Upper lobe of left lung (tissue), 6 donors: ENCODE results near the gene FCHO2. TPM values are rescaled to one million over a fixed set of nuclear protein-coding genes. Genes with fewer than 3 reads are reported as not detected.
A peak's percentile ranks its signal among the peaks of the same experiment; 100 is the strongest.

Source experiments
- ATAC-seq, 2 donors: fragments of 200-7000 bp; cut with Tn5 transposase; one replicate each; pipeline ENCODE4 v1.9.1; 2022; ENCODE audit warnings: mild to moderate bottlenecking in 2 of 2, moderate library complexity in 2 of 2; ENCODE audit not compliant: low FRiP score in 2 of 2
- DNase-seq, 2 donors: peaks; one replicate each; pipeline ENCODE4 v3.0.0-alpha.2; 2019 to 2020
- H3K27ac ChIP-seq, 4 donors: fragments of 200-600 bp; sonication (generic); one replicate each; pipeline ENCODE4 v1.5.1; 2016 to 2019
- H3K27me3 ChIP-seq, 4 donors: fragments of 200-600 bp; sonication (generic); one replicate each; pipeline ENCODE4 v1.5.1; 2017 to 2019
- H3K36me3 ChIP-seq, 4 donors: fragments of 200-600 bp; sonication (generic); one replicate each; pipeline ENCODE4 v1.5.1; 2016 to 2019
- H3K4me1 ChIP-seq, 4 donors: fragments of 200-600 bp; sonication (generic); one replicate each; pipeline ENCODE4 v1.5.1; 2018 to 2019
- H3K4me3 ChIP-seq, 4 donors: fragments of 200-600 bp; sonication (generic); one replicate each; pipeline ENCODE4 v1.5.1; 2017 to 2019; ENCODE audit warnings: mild to moderate bottlenecking in 2 of 4, moderate library complexity in 1 of 4
- H3K9me3 ChIP-seq, 4 donors: fragments of 200-600 bp; sonication (generic); one replicate each; pipeline ENCODE4 v1.5.1; 2018 to 2019
- EP300 ChIP-seq, 4 donors: sonication (generic); formaldehyde crosslinking; IDR thresholded peaks; one replicate each; pipeline ENCODE4 v1.5.1; 2017; ENCODE audit warnings: antibody characterized with exemption in 4 of 4, control low read depth in 2 of 4
- POLR2A ChIP-seq, 4 donors: fragments of 450-650 bp; IDR thresholded peaks; one replicate each; pipeline ENCODE4 v1.5.1; 2016 to 2017; ENCODE audit warnings: antibody characterized with exemption in 4 of 4, mild to moderate bottlenecking in 2 of 4
- POLR2AphosphoS5 ChIP-seq, 2 donors: sonication (generic); formaldehyde crosslinking; IDR thresholded peaks; one replicate each; pipeline ENCODE4 v1.5.1; 2017; ENCODE audit warnings: antibody characterized with exemption in 2 of 2
- WGBS, 2 donors: methylation state at CpG; one replicate each; pipeline ENCODE4 v1.1.5; 2017 to 2018; 5-methylcytosine and 5-hydroxymethylcytosine counted together
- total RNA-seq, 6 donors: library from RNA; depleted of rRNA in 4 of 6; stranded (reverse); fragments of >200 nt in 4 of 6; gene quantifications; one replicate each; pipeline versions ENCODE4 v1.1.0 to v1.2.1, GENCODE V29; 2016 to 2021
- TF ChIP-seq, protein P1 (sequence below), 6 experiments: fragments of 450-650 bp in 4 of 6; fragments of 200-600 bp in 2 of 6; sonication (generic) in 2 of 6; IDR thresholded peaks; one replicate each; pipeline ENCODE4 v1.5.1; 2016 to 2019; ENCODE audit warnings: antibody characterized with exemption in 6 of 6
- donor health status: DM: no; HTN: no; CAD: no; lungs with moderate emphysema.
- donor health status: DM: no; HTN: yes; CAD: no; lungs with severe emphysema.

FCHO2 gene
- total RNA-seq, 6 donors from 2014 or later = 37.6 to 99.5 (median 79.7) TPM

DNA sequence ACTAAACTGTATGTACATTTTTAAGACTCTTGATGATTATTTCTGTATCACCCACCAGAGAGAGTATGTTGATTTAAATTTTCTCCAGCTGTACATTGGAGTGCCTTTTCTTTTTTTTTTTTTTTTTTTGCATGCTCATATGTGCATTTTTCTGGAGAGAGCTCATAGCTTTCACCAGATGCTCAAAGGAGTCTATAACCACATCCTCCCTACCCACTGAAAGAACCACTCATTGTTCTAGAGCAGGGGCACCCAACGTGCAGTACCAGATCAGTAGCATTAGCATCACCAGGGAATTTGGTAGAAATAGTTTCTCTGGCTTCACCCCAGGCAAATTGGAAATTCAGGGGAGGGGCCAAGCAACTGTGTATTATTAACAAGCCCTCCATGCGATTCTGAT, 110.6 kb downstream of the FCHO2 start:
- Histone ChIP-seq H3K27ac (no peak overlapping the region), H3K4me3 (no peak overlapping the region), H3K4me1 (no peaks in the 10 kb centered on the region), H3K9me3 (no peaks in the 10 kb centered on the region), H3K36me3 (peaks cover 7 to 68% (median 24%) of the 10 kb centered on the region in 4 donors), H3K27me3 (no peaks in the 10 kb centered on the region)
- TF ChIP-seq POLR2A (IDR thresholded peaks at IDR 0.05) (no peak), POLR2AphosphoS5 (IDR thresholded peaks at IDR 0.05) (no peak), EP300 (IDR thresholded peaks at IDR 0.05) (no peak)
- TF ChIP-seq, protein P1, sequence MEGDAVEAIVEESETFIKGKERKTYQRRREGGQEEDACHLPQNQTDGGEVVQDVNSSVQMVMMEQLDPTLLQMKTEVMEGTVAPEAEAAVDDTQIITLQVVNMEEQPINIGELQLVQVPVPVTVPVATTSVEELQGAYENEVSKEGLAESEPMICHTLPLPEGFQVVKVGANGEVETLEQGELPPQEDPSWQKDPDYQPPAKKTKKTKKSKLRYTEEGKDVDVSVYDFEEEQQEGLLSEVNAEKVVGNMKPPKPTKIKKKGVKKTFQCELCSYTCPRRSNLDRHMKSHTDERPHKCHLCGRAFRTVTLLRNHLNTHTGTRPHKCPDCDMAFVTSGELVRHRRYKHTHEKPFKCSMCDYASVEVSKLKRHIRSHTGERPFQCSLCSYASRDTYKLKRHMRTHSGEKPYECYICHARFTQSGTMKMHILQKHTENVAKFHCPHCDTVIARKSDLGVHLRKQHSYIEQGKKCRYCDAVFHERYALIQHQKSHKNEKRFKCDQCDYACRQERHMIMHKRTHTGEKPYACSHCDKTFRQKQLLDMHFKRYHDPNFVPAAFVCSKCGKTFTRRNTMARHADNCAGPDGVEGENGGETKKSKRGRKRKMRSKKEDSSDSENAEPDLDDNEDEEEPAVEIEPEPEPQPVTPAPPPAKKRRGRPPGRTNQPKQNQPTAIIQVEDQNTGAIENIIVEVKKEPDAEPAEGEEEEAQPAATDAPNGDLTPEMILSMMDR (IDR thresholded peaks at IDR 0.05) = no peak
- ATAC-seq = no peak
- WGBS, 2 donors = 86 to 89% methylated on average over 2 of the region's 2 CpGs
- DNase-seq = no peak

DNA sequence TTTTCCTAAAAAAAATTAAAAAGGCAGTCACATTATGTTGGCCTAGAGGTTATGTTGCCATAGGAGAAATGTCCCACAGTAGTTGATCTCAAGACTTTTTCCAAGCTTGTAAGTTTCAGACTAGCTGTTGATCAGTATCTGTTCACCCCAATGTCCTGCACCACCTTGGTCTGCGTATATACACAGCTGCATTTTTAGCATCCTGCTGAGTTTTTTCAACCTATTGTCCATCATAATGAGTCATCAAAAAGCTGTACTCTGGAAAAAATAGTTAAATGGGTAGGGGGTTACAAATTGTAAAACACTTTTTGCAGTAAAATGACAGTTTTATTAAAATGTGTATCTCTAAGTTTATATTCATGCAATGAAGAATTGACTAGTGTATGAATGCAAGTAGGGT, 111.4 kb downstream of the FCHO2 start:
- ATAC-seq (no peak), DNase-seq (no peak)
- no peaks in the 10 kb centered on the region for H3K9me3 ChIP-seq
- H3K4me1 ChIP-seq = no peaks in the 10 kb centered on the region
- H3K27me3 ChIP-seq = no peaks in the 10 kb centered on the region
- TF ChIP-seq EP300 (IDR thresholded peaks at IDR 0.05) (no peak), POLR2A (IDR thresholded peaks at IDR 0.05) (no peak), POLR2AphosphoS5 (IDR thresholded peaks at IDR 0.05) (no peak)
- TF ChIP-seq, protein P1 (IDR thresholded peaks at IDR 0.05) = no peak
- peaks cover 7 to 74% (median 24%) of the 10 kb centered on the region in 4 donors for H3K36me3 ChIP-seq
- 88% methylated on average over 1 of the region's 1 CpG for WGBS, 2 donors
- no peak overlapping the region for H3K27ac ChIP-seq
- no peak overlapping the region for H3K4me3 ChIP-seq

DNA sequence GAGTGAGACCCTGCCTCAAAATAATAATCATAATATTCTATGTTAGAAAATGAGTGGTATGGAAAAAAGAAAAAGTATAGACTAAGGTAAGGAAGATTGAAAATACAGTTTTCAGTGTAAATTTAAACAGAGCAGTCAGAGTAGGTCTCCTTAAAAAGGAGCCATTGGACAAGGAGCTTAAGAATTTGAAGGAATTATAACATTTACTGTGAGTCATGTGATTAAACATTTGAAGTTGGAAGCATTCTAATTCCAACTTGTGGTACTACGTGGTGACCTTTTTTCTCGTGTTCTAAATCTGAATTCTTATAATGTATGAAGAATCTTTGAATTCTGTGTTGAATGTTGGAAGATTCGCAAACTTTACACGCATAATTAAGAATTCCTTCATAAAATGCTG, 125.3 kb downstream of the FCHO2 start:
- 72 to 90% methylated on average over 4 of the region's 4 CpGs for WGBS, 2 donors
- TF ChIP-seq, protein P1 (IDR thresholded peaks at IDR 0.05) = no peak
- no peak for TF ChIP-seq EP300 (IDR thresholded peaks at IDR 0.05)
- TF ChIP-seq POLR2AphosphoS5 (IDR thresholded peaks at IDR 0.05) = no peak
- TF ChIP-seq POLR2A (IDR thresholded peaks at IDR 0.05) = no peak
- no peak overlapping the region for H3K27ac ChIP-seq
- H3K36me3 ChIP-seq = peaks cover 11 to 97% (median 45%) of the 10 kb centered on the region in 4 donors
- ATAC-seq (no peak), DNase-seq (no peak)
- H3K4me1 ChIP-seq = no peaks in the 10 kb centered on the region
- H3K27me3 ChIP-seq = no peaks in the 10 kb centered on the region
- no peak overlapping the region for H3K4me3 ChIP-seq
- no peaks in the 10 kb centered on the region for H3K9me3 ChIP-seq

- no peak overlapping the region for H3K4me3 ChIP-seq
- no peaks in the 10 kb centered on the region for H3K4me1 ChIP-seq
- no peak overlapping the region for H3K27ac ChIP-seq
- TF ChIP-seq EP300 (IDR thresholded peaks at IDR 0.05) (no peak), POLR2AphosphoS5 (IDR thresholded peaks at IDR 0.05) (no peak), POLR2A (IDR thresholded peaks at IDR 0.05) (no peak)
- TF ChIP-seq, protein P1 (IDR thresholded peaks at IDR 0.05) = no peak
- no peaks in the 10 kb centered on the region for H3K27me3 ChIP-seq
- WGBS, 2 donors = 92 to 93% methylated on average over 4 of the region's 4 CpGs
- H3K9me3 ChIP-seq = no peaks in the 10 kb centered on the region
- DNase-seq = no peak
- H3K36me3 ChIP-seq = peaks cover 0 to 87% (median 22%) of the 10 kb centered on the region in 4 donors
- ATAC-seq = no peak
Observed at GRCh38 chr5:73088026-73088425, 132.2 kb downstream of the FCHO2 start.

- no peaks in the 10 kb centered on the region for H3K27me3 ChIP-seq
- no peak overlapping the region for H3K4me3 ChIP-seq
- no peaks in the 10 kb centered on the region for H3K9me3 ChIP-seq
- DNase-seq = no peak
- TF ChIP-seq, protein P1 (IDR thresholded peaks at IDR 0.05) = no peak
- no peaks in the 10 kb centered on the region for H3K4me1 ChIP-seq
- ATAC-seq = peak in 1 of 2 donors; percentile 46
- H3K27ac ChIP-seq = no peak overlapping the region
- peaks cover 0 to 30% (median 0%) of the 10 kb centered on the region in 4 donors for H3K36me3 ChIP-seq
- WGBS, 2 donors = 96% methylated on average over 7 of the region's 7 CpGs
Observed at GRCh38 chr5:73093943-73094342, 138.1 kb downstream of the FCHO2 start.
